Nephron (organoid): ENCODE results near the gene ZNF804A.

ENCODE experiments used
- H3K27ac Mint-ChIP-seq, 3 experiments: 2 replicates each; pipeline ENCODE4 v1.8.0; 2020; ENCODE audit warnings: mixed read lengths in 3 of 3, mild to moderate bottlenecking in 2 of 3, moderate library complexity in 1 of 3
- H3K27me3 Mint-ChIP-seq: 2 replicates; pipeline ENCODE4 v1.8.0; 2021; ENCODE audit warnings: low read depth, mild to moderate bottlenecking, moderate library complexity, mixed read lengths
- H3K36me3 Mint-ChIP-seq: 2 replicates; pipeline ENCODE4 v1.8.0; 2020; ENCODE audit warnings: low read depth, mixed read lengths
- H3K4me1 Mint-ChIP-seq: 2 replicates; pipeline ENCODE4 v1.8.0; 2020; ENCODE audit warnings: mixed read lengths
- H3K4me3 Mint-ChIP-seq, 3 experiments: 2 replicates each; pipeline ENCODE4 v1.8.0; 2020; ENCODE audit warnings: mild to moderate bottlenecking in 3 of 3, mixed read lengths in 3 of 3, moderate library complexity in 2 of 3
- H3K9me3 Mint-ChIP-seq: 2 replicates; pipeline ENCODE4 v1.8.0; 2020; ENCODE audit warnings: mixed read lengths
- CTCF ChIP-seq, 3 experiments: fragments of 200-600 bp; sonication (generic); IDR thresholded peaks; one replicate each; pipeline ENCODE4 v1.5.0; 2021; ENCODE audit warnings: antibody characterized with exemption in 3 of 3; ENCODE audit not compliant: unreplicated experiment in 3 of 3

ZNF804A gene

GRCh38 chr2:184945824-184946223 is 347.5 kb downstream of the ZNF804A start:
- Mint-ChIP-seq H3K36me3 (no peaks in the 10 kb centered on the region), H3K27me3 (no peaks in the 10 kb centered on the region), H3K9me3 (no peaks in the 10 kb centered on the region), H3K4me3 (no peak overlapping the region), H3K27ac (no peak overlapping the region), H3K4me1 (no peaks in the 10 kb centered on the region)
- TF ChIP-seq CTCF (IDR thresholded peaks at IDR 0.05; ENCODE audit: unreplicated experiment in 3 of 3) = no peak

- Mint-ChIP-seq H3K9me3 (no peaks in the 10 kb centered on the region), H3K4me3 (no peak overlapping the region), H3K27me3 (no peaks in the 10 kb centered on the region), H3K36me3 (no peaks in the 10 kb centered on the region), H3K4me1 (no peaks in the 10 kb centered on the region), H3K27ac (no peak overlapping the region)
- TF ChIP-seq CTCF (IDR thresholded peaks at IDR 0.05; ENCODE audit: unreplicated experiment in 3 of 3) = no peak
Measured at GRCh38 chr2:184956856-184957255, 358.5 kb downstream of the ZNF804A start.

GRCh38 chr2:184971546-184972068 is 373.3 kb downstream of the ZNF804A start:
- no peaks in the 10 kb centered on the region for H3K9me3 Mint-ChIP-seq
- no peaks in the 10 kb centered on the region for H3K4me1 Mint-ChIP-seq
- no peak overlapping the region for H3K27ac Mint-ChIP-seq

More at GRCh38 chr2:184971546-184972068, 373.3 kb downstream of the ZNF804A start:
- no peak for TF ChIP-seq CTCF (IDR thresholded peaks at IDR 0.05; ENCODE audit: unreplicated experiment in 3 of 3)
- Mint-ChIP-seq H3K4me3 (no peak overlapping the region), H3K27me3 (peaks cover 3% of the 10 kb centered on the region), H3K36me3 (no peaks in the 10 kb centered on the region)
